NCI-H524 treated with DMSO at 0.1 percent for 48 hours (cell line): ENCODE measurements around the gene EPB41.
"Not testable (repeated sequence)": the region's sequence is repeated elsewhere in the genome, so short reads cannot be mapped to it uniquely, and the experiment has no call there.

Experiments used
- DNase-seq: peaks from one replicate; lab custom pipeline; 2025; lab: John Stamatoyannopoulos, UW

Gene EPB41

GRCh38 chr1:29052100-29052499 is 137.7 kb downstream of the EPB41 start:
- no peak for DNase-seq

GRCh38 chr1:29052941-29053340 is 138.6 kb downstream of the EPB41 start:
- no peak for DNase-seq

GRCh38 chr1:29055160-29055559 is 140.8 kb downstream of the EPB41 start:
- no peak for DNase-seq

- no peak for DNase-seq
Observed at GRCh38 chr1:29056256-29056655, 141.9 kb downstream of the EPB41 start.

GRCh38 chr1:29057700-29058099 is 143.3 kb downstream of the EPB41 start:
- DNase-seq: no peak

GRCh38 chr1:29062157-29062942 is 148.0 kb downstream of the EPB41 start:
- no peak for DNase-seq

GRCh38 chr1:29064064-29064463 is 149.7 kb downstream of the EPB41 start:
- no peak for DNase-seq

- no peak for DNase-seq
Observed at GRCh38 chr1:29077155-29077554, 162.8 kb downstream of the EPB41 start.

- not testable (repeated sequence) for DNase-seq
Observed at GRCh38 chr1:29079916-29080629, 165.7 kb downstream of the EPB41 start.

GRCh38 chr1:29081201-29081600 is 166.8 kb downstream of the EPB41 start:
- no peak for DNase-seq

GRCh38 chr1:29082519-29082918 is 168.2 kb downstream of the EPB41 start:
- no peak for DNase-seq

- DNase-seq: peak; percentile 45
Observed at GRCh38 chr1:29083317-29084195, 169.2 kb downstream of the EPB41 start.

GRCh38 chr1:29084196-29084521 is 169.8 kb downstream of the EPB41 start:
- DNase-seq: no peak

- DNase-seq: no peak
Observed at GRCh38 chr1:29090937-29091618, 176.7 kb downstream of the EPB41 start.

GRCh38 chr1:29092704-29093103 is 178.3 kb downstream of the EPB41 start:
- DNase-seq: not testable (repeated sequence)

GRCh38 chr1:29094433-29094832 is 180.1 kb downstream of the EPB41 start:
- DNase-seq: no peak

- DNase-seq: no peak
Observed at GRCh38 chr1:29094954-29095353, 180.6 kb downstream of the EPB41 start.

GRCh38 chr1:29096231-29096886 is 182.0 kb downstream of the EPB41 start:
- peak; percentile 12 for DNase-seq

- no peak for DNase-seq
Observed at GRCh38 chr1:29099286-29099685, 184.9 kb downstream of the EPB41 start.

GRCh38 chr1:29100487-29100886 is 186.1 kb downstream of the EPB41 start:
- no peak for DNase-seq

GRCh38 chr1:29105822-29106221 is 191.5 kb downstream of the EPB41 start:
- no peak for DNase-seq
